ENCODE data around the gene ZNF200.

ZNF200 gene

DNA sequence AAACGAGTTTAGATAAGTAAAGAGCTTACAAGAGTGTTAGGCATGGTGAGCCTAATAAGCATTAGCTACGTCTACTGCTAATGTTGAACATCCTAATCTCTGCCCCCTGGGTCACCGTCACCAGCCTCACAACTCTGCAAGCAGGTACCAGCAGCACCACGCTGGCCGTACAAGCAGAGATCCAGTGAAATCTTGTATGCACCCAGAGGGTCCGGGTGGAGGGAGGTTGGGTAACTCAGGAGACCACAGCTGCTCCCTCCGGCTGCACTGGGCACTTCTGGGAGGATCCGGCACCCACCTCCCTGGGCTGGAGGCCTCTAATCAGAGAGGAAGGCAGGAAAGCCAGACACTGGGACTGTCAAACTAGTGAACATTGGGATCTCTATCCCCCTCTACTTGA, 55.3 kb downstream of the ZNF200 start:
- no peak for DNase-seq

DNA sequence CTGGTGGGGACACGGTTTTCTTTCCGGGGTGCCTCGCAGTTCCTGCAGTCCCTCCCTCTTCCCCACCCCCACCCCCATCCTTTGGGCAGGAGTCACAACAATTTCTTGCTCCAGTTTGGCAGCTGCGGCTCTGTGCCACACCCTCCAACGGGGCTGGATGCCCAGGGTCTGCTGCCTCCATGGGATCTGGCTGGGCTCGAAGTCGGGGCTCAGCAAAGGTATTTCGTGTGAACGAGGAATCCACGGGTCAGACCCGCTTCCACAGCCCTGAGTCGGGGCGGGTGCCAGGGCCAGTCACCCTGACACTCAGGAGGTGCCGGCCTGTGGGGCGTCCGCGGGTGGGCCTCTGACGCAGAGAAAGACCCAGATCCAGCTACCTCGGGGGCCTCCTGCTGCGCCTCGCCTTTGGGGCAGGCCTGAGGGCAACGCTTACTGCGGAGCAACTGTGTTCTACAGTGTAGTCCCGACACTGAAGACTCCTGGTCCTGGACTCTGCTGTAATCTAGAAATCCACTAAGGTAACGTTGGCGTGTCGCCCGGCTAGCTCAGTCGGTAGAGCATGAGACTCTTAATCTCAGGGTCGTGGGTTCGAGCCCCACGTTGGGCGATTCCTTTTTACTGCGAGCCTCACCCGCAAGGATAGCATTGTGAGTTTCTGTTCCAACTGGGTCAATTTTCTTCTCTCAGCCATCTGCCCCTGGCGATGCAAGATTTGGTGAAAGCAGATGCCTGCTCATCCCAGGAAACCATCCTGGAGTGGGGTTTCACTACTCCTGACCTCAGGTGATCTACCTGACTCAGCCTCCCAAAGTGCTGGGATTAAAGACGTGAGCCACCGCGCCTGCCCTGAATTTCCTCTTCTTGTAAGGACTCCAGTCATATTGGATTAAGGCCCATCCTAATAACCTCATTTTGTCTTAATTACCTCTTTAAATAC, 59.5 kb downstream of the ZNF200 start:
- DNase-seq, result no peak

DNA sequence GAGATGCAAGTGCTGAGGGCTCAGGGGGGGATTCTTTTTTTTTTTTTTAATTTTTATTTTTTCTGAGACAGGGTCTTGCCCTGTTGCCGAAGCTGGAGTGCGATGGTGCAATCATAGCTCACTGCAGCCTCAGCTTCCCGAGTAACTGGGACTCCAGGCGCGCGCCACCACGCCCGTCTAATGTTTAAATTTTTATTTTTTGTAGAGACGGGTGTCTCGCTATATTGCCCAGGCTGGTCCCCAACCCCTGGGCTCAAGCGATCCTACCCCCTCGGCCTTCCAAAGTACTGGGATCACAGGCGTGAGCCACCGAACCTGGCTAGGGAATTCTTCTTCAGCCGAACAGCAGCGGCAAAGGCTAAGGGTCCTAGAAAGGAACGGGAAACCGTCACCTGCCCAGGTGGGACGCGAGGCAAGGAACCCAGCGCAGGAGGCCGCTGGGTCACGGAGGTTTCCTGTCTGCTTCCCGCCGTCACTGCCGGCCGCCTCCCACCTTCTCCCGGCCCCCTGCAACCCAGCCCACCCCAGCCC, 60.3 kb downstream of the ZNF200 start:
- no peak for DNase-seq

DNA sequence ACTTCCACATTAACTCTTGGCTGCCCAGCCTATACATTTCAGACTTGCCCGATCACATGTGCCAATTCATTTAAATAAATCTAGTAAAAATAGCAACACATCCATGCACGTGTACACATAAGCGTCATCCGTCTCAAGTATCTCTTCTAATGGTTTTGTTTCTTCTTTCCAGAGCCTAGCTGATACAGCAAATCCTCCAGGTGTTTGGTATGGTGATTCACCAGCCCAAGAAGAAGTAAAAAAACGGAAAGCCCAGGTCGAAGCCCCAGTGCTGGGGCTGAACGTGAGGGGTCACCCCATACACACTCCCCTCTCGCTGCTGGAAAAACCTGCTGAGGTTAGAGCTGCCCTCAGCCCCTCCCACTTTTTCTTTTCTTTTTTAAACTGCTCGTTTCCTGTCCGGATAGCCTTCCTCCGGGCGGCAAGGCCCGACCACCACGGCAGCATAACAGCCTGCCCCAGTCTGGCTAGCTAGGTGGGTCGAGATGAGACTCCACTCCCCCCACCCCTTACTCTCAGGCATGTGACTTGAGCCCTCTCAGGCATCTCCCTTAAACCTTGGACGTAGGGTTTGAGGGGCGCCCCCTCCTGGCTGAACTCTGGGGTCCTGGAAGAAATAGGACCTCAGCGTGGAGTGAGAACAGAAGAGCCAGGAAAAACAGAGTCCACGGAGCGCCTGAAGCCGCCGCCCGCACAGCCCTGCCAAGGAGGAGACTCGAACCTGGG, 60.9 kb downstream of the ZNF200 start:
- DNase-seq, result no peak
